ENCODE results near the gene TP53BP2. TPM values are rescaled to one million over a fixed set of nuclear protein-coding genes. Genes with fewer than 3 reads are reported as not detected.

Gene TP53BP2
- total and polyA plus RNA-seq, 2 experiments from 2014 or later: 9.2 to 18.2 TPM

GRCh38 chr1:223780949-223781348 is 64.8 kb downstream of the TP53BP2 start:
- H3K9me3 ChIP-seq (ENCODE audit: low read depth): no peaks in the 10 kb centered on the region
- peaks cover 37% of the 10 kb centered on the region for H3F3A ChIP-seq (ENCODE audit: insufficient read depth)
- in situ Hi-C loops (cut with MboI): no loop called here
- H3K9ac ChIP-seq: no peak overlapping the region
- TF ChIP-seq EZH2 (IDR thresholded peaks at IDR 0.05; ENCODE audit: insufficient read depth, poor library complexity, severe bottlenecking) (no peak), EZH2phosphoT487 (IDR thresholded peaks at IDR 0.05; ENCODE audit: insufficient read depth, low read depth) (no peak)
- no peaks in the 10 kb centered on the region for H3K27me3 ChIP-seq (replicated peaks; ENCODE audit: insufficient read depth)
- no peak overlapping the region for H3K4me2 ChIP-seq (ENCODE audit: unreplicated experiment)
- no peak overlapping the region for H3K4me3 ChIP-seq
- no peak for DNase-seq
- no peak overlapping the region for H3K27ac ChIP-seq
- peaks cover 12% of the 10 kb centered on the region for H3K36me3 ChIP-seq (ENCODE audit: low read depth)
- no peak overlapping the region for H2AFZ ChIP-seq
- no peaks in the 10 kb centered on the region for H4K20me1 ChIP-seq (ENCODE audit: insufficient read depth)
- no peaks in the 10 kb centered on the region for H3K9me2 ChIP-seq (ENCODE audit: insufficient read depth)
- peaks cover 7% of the 10 kb centered on the region for H3K4me1 ChIP-seq (ENCODE audit: insufficient read depth)
- WGBS, 2 experiments (ENCODE audit: low coverage in 1 of 2, low lambda C conversion rate in 2 of 2, missing lambda C conversion rate in 2 of 2): 92 to 94% methylated on average over 6 of the region's 6 CpGs
- no peaks in the 10 kb centered on the region for H3K79me2 ChIP-seq (ENCODE audit: insufficient read depth)

GRCh38 chr1:223780318-223780717 is 65.4 kb downstream of the TP53BP2 start:
- Histone ChIP-seq H3K36me3 (ENCODE audit: low read depth) (peaks cover 16% of the 10 kb centered on the region), H3K9me3 (ENCODE audit: low read depth) (no peaks in the 10 kb centered on the region), H3K4me2 (ENCODE audit: unreplicated experiment) (no peak overlapping the region), H3K27me3 (replicated peaks; ENCODE audit: insufficient read depth) (no peaks in the 10 kb centered on the region), H4K20me1 (ENCODE audit: insufficient read depth) (no peaks in the 10 kb centered on the region), H3K4me1 (ENCODE audit: insufficient read depth) (peaks cover 14% of the 10 kb centered on the region), H3F3A (ENCODE audit: insufficient read depth) (peaks cover 43% of the 10 kb centered on the region), H3K79me2 (ENCODE audit: insufficient read depth) (no peaks in the 10 kb centered on the region), H3K9ac (no peak overlapping the region), H3K27ac (no peak overlapping the region), H2AFZ (no peak overlapping the region), H3K9me2 (ENCODE audit: insufficient read depth) (no peaks in the 10 kb centered on the region), H3K4me3 (no peak overlapping the region)
- TF ChIP-seq EZH2phosphoT487 (IDR thresholded peaks at IDR 0.05; ENCODE audit: insufficient read depth, low read depth) (no peak), EZH2 (IDR thresholded peaks at IDR 0.05; ENCODE audit: insufficient read depth, poor library complexity, severe bottlenecking) (no peak)
- no peak for DNase-seq
- 96 to 99% methylated on average over 8 of the region's 8 CpGs for WGBS, 2 experiments (ENCODE audit: low coverage in 1 of 2, low lambda C conversion rate in 2 of 2, missing lambda C conversion rate in 2 of 2)
- in situ Hi-C loops (cut with MboI): no loop called here

DNA sequence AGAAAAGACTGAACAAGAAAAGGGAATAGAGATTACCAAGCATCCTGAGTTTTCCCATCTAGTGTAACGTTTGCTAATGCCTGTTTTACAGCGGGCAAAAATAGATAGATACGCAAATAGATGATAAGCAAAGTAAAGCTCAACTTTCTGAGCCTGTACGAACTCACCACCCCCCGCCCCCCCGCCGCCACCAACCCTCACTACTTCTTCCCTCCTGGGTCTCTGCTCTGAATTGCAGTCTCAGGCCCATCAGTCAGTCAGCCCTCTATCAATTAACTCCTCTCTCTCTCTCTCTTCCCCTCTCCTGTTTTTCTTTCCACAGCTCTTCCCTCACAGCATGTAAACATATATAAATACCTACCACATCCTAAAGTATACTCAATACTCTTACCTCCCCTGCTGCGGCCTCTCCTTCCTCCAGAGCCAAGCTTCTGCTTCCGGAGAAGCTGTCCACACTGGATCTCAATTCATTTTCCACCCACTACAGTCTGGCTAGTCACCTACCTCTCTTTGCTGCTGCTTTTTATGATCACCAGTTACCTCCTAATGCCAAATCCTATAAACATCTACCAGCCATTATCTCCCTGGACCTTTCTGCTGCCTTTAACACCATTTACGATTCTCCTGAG is 68.8 kb downstream of the TP53BP2 start:
- peaks cover 31% of the 10 kb centered on the region for H3K36me3 ChIP-seq (ENCODE audit: low read depth)
- no peak overlapping the region; the same call in 1 of the 2 replicates for H3K27ac ChIP-seq
- H3K4me1 ChIP-seq (ENCODE audit: insufficient read depth): peaks cover 38% of the 10 kb centered on the region
- DNase-seq: no peak
- in situ Hi-C loops (cut with MboI): no loop called here
- no peak overlapping the region for H3K4me3 ChIP-seq
- no peak overlapping the region for H3K9ac ChIP-seq
- no peaks in the 10 kb centered on the region for H3K27me3 ChIP-seq (replicated peaks; ENCODE audit: insufficient read depth)
- H3F3A ChIP-seq (ENCODE audit: insufficient read depth): peaks cover 64% of the 10 kb centered on the region
- no peak for TF ChIP-seq EZH2phosphoT487 (IDR thresholded peaks at IDR 0.05; ENCODE audit: insufficient read depth, low read depth)
- TF ChIP-seq EZH2 (IDR thresholded peaks at IDR 0.05; ENCODE audit: insufficient read depth, poor library complexity, severe bottlenecking): no peak
- 84 to 87% methylated on average over 6 to 10 of the region's 10 CpGs for WGBS, 2 experiments (ENCODE audit: low coverage in 1 of 2, low lambda C conversion rate in 2 of 2, missing lambda C conversion rate in 2 of 2)
- 0 out of 2 replicates have a peak, but pooled peaks cover 5% of the 10 kb centered on the region for H3K79me2 ChIP-seq (ENCODE audit: insufficient read depth)
- H3K9me3 ChIP-seq (ENCODE audit: low read depth): no peaks in the 10 kb centered on the region
- no peaks in the 10 kb centered on the region for H4K20me1 ChIP-seq (ENCODE audit: insufficient read depth)
- no peaks in the 10 kb centered on the region for H3K9me2 ChIP-seq (ENCODE audit: insufficient read depth)
- no peak overlapping the region for H2AFZ ChIP-seq
- H3K4me2 ChIP-seq (ENCODE audit: unreplicated experiment): no peak overlapping the region

GRCh38 chr1:223776075-223776814 is 69.5 kb downstream of the TP53BP2 start:
- Histone ChIP-seq H3K9me2 (ENCODE audit: insufficient read depth) (no peaks in the 10 kb centered on the region), H3K9ac (no peak overlapping the region), H2AFZ (no peak overlapping the region), H3K27me3 (replicated peaks; ENCODE audit: insufficient read depth) (no peaks in the 10 kb centered on the region), H3K4me3 (no peak overlapping the region), H3K36me3 (ENCODE audit: low read depth) (peaks cover 32% of the 10 kb centered on the region), H3K4me2 (ENCODE audit: unreplicated experiment) (peak overlapping the region; percentile 16), H3K4me1 (ENCODE audit: insufficient read depth) (peaks cover 45% of the 10 kb centered on the region), H3F3A (ENCODE audit: insufficient read depth) (peaks cover 71% of the 10 kb centered on the region), H3K9me3 (ENCODE audit: low read depth) (no peaks in the 10 kb centered on the region), H4K20me1 (ENCODE audit: insufficient read depth) (no peaks in the 10 kb centered on the region), H3K79me2 (ENCODE audit: insufficient read depth) (0 out of 2 replicates have a peak, but pooled peaks cover 5% of the 10 kb centered on the region), H3K27ac (peak overlapping the region; percentile 40)
- TF ChIP-seq EZH2phosphoT487 (IDR thresholded peaks at IDR 0.05; ENCODE audit: insufficient read depth, low read depth) (no peak), EZH2 (IDR thresholded peaks at IDR 0.05; ENCODE audit: insufficient read depth, poor library complexity, severe bottlenecking) (no peak)
- 48 to 50% methylated on average over 9 of the region's 9 CpGs for WGBS, 2 experiments (ENCODE audit: low coverage in 1 of 2, low lambda C conversion rate in 2 of 2, missing lambda C conversion rate in 2 of 2)
- DNase-seq: peak; percentile 86
- in situ Hi-C loops (cut with MboI): no loop called here
